Fibroblast of mammary gland (primary cell): ENCODE data around the gene PDP2.

Experiments used
- DNase-seq: peaks from one replicate; pipeline ENCODE4 v3.0.0-alpha.2; 2010; ENCODE audit warnings: low read depth
- H3K4me3 ChIP-seq: 2 replicates; pipeline ENCODE4 v1.5.1; 2011; ENCODE audit warnings: low read depth, mild to moderate bottlenecking, low read length, moderate library complexity; ENCODE audit not compliant: control insufficient read depth
- TF ChIP-seq, protein P1 (sequence below): conservative IDR thresholded peaks from 2 replicates; pipeline ENCODE4 v1.5.1; 2011; ENCODE audit warnings: low read depth, low read length, inconsistent platforms; ENCODE audit not compliant: control insufficient read depth, insufficient read depth

Gene PDP2

DNA sequence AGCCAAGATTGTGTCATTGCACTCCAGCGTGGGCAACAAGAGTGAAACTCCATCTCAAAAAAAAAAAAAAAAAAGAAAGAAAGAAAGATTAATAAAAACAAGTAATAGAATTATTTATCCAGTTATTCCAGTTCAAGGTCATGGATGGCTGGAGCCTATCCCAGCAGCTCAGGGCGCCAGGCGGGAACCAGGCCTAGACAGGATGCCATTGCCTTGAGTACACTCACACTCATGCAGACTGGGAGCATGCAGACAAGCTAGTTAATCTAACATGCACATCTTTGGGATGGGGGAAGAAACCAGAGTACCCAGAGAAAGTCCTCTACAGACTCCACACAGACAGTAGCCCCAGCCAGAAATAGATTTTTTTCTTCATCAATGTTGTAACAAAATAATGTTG, 17.9 kb downstream of the PDP2 start:
- DNase-seq, result peak; percentile 45
- TF ChIP-seq, protein P1, sequence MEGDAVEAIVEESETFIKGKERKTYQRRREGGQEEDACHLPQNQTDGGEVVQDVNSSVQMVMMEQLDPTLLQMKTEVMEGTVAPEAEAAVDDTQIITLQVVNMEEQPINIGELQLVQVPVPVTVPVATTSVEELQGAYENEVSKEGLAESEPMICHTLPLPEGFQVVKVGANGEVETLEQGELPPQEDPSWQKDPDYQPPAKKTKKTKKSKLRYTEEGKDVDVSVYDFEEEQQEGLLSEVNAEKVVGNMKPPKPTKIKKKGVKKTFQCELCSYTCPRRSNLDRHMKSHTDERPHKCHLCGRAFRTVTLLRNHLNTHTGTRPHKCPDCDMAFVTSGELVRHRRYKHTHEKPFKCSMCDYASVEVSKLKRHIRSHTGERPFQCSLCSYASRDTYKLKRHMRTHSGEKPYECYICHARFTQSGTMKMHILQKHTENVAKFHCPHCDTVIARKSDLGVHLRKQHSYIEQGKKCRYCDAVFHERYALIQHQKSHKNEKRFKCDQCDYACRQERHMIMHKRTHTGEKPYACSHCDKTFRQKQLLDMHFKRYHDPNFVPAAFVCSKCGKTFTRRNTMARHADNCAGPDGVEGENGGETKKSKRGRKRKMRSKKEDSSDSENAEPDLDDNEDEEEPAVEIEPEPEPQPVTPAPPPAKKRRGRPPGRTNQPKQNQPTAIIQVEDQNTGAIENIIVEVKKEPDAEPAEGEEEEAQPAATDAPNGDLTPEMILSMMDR, result no peak

DNA sequence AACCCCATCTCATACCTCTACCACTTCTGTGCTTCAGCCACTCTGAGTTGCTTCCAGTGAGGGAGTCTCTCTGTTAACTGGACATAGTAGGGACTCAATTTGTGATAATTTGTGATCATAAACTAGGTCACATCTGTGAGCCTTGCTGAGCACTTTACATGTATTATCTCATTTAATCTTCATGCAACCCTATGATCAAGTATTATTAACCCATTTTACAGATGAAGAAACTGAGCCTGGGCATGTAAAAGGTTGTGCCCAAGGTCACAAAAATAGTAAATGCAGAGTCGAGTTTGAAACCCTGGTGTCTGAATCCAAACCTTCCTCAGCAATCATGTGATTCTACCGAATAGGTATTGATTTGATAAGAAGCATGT, 18.6 kb downstream of the PDP2 start:
- H3K4me3 ChIP-seq, result no peak overlapping the region
- TF ChIP-seq, protein P1, result no peak
- DNase-seq, result no peak

More for the DNA sequence above, 17.9 kb downstream of the PDP2 start:
- no peak overlapping the region for H3K4me3 ChIP-seq

DNA sequence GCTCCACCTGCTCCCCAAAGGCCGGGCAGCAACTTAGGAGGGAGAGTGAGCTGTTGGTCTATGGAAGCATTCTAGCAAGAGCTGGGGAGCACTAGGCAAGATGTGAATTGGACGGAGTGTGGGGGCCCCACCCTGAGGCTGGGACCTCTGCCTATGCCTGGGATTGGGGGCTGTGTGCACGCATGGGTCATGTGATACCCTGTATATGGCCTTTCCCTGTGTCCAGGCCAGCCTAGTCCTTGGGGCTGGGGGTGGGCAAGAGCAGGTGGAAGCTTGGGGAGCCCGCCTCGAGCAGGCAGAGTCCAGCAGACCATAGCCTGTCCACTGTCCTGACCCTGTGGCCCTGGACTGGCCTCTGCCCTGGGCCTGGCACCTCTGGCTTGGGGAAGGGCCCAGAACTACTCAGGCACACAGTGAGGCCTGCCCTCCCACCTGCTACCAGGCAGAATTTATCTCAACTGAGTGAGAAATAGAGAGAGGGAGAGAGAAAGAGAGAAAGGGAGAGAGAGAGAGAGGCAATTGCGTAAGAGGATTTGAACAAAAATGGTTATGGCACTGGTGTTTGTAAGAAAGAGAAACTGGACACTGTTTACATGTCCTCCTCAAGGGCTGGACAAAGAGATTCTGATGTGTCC, 19.1 kb downstream of the PDP2 start:
- peak; percentile 50 for DNase-seq
- TF ChIP-seq, protein P1, result no peak
- H3K4me3 ChIP-seq, result no peak overlapping the region

DNA sequence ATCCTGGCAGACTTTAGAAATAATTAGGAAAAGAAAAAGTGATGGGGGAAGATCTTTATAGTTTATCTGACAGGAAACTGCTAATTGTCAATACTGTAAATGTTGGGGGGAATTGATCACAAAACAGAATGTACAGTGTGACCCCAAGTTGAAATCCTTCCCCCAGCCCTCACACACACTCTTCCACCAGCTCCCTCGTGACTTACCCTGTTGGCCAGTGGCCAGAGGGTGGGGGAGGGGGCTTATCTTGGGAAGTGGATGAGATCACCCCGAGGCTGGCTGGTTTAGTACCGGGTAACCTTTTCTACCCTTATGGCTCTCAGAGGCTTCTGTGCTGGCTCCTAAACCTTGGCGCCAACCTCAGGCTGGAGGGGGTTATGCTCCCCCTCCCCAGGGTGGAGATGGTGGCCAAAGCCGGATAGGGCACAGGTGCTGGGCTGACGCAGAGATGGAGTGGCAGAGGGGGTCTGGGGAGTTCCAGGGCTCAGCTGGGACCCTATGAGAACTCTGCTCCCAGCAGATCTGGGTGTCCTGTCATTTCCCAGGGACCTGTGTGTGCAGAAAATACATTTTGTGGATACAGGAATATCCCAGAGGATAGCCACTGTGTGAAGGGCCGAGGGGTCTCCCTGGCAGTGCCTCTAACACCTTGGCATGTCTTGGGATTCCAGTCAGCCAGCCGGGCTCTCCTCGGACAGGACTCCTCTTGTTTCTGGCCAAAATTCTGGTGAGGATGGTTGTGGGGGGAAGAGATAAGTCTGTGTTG, 19.8 kb downstream of the PDP2 start:
- no peak overlapping the region for H3K4me3 ChIP-seq
- peak; percentile 68 for DNase-seq
- TF ChIP-seq, protein P1, result no peak

DNA sequence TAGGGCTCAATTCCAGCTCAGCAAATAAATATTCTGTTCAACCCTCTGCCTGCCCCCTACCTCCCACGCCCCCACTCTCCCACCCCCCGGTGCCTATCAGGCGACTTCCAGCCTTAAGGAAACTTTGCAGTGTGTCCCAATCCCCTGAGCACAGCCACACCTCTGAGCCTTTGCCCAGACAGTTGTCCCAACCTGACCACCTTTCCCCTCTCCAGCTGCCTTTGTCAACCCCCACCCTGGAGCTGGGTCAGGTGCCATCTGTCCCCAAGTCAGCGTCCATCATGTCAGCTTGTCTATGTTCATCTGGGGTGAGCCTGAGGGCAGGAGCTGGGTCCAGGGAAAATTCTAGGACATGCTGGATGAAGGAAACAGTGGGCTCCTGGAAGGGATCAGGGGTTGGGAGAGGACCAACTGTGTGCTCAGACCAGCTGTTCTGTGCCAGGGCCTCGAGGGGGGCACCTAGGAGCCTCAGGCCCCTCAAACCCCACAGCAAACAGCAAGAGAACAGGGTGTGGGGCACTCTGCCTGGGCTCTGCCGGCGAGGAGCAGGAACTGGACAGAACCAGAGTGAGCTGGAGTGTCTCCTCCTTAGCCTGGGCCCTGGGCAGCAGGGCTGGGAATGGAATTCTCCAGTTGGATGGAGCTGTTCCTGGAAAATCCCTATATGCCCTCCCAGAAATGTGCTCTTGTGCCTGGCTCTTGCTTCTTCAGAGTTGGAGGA, 20.6 kb downstream of the PDP2 start:
- no peak for DNase-seq
- TF ChIP-seq, protein P1, result no peak
- H3K4me3 ChIP-seq, result no peak overlapping the region

DNA sequence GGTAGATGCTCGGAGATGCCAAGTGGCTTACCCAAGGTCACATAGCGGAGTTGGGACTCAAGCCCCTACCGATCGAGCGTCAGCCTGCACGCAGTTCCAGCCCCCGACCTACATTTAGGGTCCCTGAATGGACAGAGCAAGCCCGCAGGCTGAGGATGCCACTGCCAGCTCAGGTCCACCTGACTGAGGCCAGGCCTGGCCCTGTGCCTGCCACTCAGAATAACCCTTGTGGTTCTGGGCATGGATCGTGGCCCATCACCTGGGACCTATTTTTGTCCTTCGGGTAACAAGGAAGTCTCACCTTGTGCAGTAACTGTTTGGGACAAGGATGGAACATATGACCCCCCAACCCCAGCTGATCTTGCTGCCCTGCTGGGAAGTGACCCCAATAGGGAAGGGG, 21.3 kb downstream of the PDP2 start:
- no peak for DNase-seq
- no peak overlapping the region for H3K4me3 ChIP-seq
- TF ChIP-seq, protein P1, result no peak
